Left colon (tissue), 2 donors: Measurements from ENCODE around the gene DCAF17. TPM values are rescaled to one million over a fixed set of nuclear protein-coding genes. Genes with fewer than 3 reads are reported as not detected.
"Not testable (repeated sequence)": the region's sequence is repeated elsewhere in the genome, so short reads cannot be mapped to it uniquely, and the experiment has no call there.

ENCODE experiments used
- ATAC-seq: fragments of 200-7000 bp; cut with Tn5 transposase; one replicate; pipeline ENCODE4 v1.9.1; 2020; ENCODE audit warnings: mild to moderate bottlenecking, moderate library complexity
- DNase-seq, 2 donors: peaks; one replicate each; pipeline ENCODE4 v3.0.0-alpha.2; 2020
- intact Hi-C, 2 donors: fragments of 100-400 bp; cut with DNase I in 1 of 2; cut with micrococcal nuclease in 1 of 2; formaldehyde crosslinking; loops; one replicate each; pipeline versions ENCODE4 v1.11.2 to v1.14.0; 2022; cut with DNase I, micrococcal nuclease
- total RNA-seq, 2 donors: library from RNA; stranded (reverse); fragmentation: NEBNext Ultra II Directional; extraction: Animal tissue kit (Norgen Biotek cat#: 25700); gene quantifications; one replicate each; pipeline ENCODE4 v1.2.1, GENCODE V29; 2021
- donor health status: DM: no; HTN: no; CAD: no.
- donor health status: DM: yes; HTN: yes; CAD: no.

Gene DCAF17
- total RNA-seq, 2 donors from 2014 or later, result 10.7 to 15.6 TPM

DNA sequence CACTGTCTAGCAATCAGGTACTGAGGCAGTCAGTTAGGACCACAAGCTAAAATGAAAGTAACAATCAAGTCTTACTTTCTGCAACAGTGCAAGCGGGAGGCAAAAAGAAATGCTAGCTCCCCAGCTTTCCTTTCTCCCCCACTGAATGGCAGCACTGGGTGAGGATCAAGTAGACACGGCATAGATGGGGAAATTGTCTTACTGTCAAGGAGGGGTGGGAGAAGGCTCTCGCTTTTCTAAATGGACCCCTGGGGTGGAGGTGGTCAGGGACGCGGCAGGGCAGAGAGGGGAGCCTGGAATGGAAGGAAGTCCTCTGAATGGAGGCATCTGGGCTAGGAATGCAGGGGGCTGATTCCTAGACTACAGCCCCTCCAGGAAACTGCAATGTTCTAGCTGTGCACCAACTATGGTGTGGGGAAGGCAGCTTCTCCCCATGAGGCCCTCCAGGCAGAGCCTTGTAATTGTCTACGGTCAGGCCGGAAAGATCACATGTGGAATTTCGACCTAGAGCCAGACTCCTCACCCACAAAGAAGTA lies 24.5 kb upstream of the DCAF17 start:
- ATAC-seq (no peak), DNase-seq (no peak)
- intact Hi-C loops, result no loop called here

DNA sequence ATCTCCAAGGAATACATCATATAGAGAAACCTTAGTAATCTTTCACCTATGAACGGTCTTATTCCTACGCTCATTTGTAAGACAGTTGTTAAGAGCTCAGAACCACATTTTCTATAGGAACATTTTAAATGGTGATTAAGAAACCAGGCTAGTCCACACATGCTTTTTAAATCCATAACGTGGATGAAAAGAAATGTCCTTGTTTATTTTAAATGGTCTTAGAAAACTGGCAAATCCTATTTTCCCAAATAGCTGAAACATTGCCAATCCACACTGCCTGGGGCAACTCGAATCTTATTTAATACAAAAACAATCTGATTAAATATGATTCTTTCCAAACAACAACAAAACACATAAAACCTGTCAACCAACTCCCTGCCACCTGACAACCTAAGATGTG lies 23.9 kb upstream of the DCAF17 start:
- ATAC-seq (no peak), DNase-seq (no peak)
- intact Hi-C loops, result no loop called here

DNA sequence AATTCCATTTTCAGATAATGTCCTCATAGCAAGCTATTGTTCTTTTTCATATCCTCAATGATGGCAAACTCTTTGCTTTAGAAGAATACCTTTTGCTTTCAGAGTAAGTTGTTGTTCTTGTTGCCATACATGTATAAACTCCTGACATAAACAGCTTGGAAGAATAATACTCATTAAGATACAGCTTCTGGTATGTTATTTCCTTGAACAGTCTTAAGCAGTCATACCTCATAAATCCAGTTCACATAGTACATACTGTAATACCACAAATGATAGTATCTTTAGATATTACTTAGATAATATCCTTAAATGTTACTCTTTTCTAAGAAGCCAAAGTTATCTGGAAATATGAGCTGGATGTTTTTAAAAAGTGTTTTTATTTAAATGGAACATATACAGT lies 23.4 kb upstream of the DCAF17 start:
- ATAC-seq, result no peak
- no peak for DNase-seq
- intact Hi-C loops, result no loop called here

DNA sequence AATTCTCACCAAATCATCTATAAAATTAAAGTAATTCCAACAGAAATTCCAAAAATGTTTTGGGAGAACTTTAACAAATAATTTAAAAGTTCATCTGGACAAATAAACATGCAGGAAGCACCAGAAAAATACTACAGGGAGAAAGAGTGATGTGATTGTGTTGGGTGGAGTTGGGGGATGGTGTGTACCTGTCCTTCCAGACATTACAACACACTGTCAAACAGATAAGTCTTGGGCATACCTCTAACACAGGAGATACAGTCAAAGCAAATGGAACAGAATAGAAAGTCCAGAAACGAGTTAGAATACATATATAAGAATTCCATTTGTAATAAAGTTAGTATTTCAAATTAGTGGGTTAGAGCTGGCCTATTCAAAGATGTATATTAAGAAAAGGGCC lies 22.8 kb upstream of the DCAF17 start:
- DNase-seq, result no peak
- no peak for ATAC-seq
- intact Hi-C loops, result no loop called here

DNA sequence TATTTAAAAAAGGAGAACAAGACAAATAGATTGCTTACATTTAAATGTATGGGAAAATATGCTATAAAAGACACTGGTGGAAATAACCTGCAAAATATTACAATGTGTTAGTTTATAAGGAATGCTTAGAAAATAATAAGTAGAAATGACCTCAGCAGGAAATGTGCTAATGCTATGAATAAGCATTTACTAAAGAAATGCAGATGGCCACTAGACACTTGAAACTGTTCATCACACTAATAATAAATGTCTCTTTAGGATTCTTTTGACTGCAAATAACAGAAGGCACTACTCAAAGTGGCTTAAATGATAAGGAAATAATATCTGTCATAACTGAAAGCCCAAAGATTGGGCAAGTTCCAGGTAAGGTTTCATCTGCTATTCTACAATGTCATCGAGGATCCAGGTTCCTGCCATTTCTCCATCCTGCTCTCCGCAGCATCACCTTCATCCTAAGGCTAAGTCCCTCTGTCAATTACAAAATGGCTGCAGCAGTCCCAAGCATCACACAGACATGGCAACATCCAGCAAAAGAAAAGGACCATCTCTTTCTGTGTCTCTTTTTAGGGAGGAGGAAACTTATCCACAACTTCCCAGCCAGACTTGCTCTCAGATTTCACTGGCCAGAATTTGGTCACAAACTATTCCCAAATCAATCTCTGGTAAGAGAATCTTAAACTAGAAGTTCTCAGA lies 22.1 kb upstream of the DCAF17 start:
- DNase-seq (no peak), ATAC-seq (no peak)
- intact Hi-C loops, result no loop called here

DNA sequence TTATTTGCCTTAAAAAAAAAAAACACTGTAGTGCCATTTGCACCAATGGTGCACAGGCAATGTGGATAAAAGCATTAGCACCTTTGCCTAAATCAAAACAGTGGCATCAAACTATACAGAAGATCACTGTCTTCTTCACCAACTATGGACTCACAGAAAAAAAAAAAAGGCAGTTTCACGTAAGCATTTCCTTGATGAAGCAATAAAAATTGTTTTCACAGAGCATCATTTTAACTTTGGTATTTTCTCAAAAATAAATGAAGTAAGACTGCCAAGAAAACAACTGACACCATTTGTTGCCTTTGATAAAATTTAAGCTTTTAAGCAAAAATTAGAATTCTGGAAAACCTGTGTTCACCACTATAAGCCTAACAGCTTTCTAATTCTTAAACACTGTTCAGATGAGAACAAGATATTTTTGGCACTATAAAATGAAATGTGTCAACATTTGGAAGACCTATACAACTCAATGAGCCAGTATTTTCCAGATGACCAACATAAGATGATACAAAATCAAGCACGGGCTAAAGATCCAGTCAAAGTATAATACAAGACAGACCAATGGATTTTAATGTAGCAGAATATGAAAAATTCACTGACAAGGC lies 21.4 kb upstream of the DCAF17 start:
- intact Hi-C loops, result no loop called here
- DNase-seq (no peak), ATAC-seq (no peak)

DNA sequence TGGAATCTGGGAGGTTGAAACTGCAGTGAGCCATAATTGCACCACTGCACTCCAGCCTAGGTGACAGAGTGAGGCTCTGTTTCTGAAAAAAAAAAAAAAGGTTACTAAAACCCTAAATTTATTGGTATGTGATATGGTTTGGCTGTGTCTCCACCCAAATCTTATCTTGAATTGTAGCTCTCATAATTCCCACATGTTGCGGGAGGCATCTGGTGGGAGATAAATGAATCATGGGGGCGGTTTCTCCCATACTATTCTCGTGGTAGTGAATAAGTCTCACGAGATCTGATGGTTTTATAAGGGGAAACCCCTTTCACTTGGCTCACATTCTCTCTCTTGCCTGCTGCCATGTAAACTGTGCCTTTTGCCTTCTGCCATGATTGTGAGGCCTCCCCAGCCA lies 19.4 kb upstream of the DCAF17 start:
- intact Hi-C loops, result loop anchor here in 1 of 2 donors (5.0 kb wide), 1 partner anchor 442 kb away; no protein-coding TSS in a partner anchor
- not testable (repeated sequence) for ATAC-seq, DNase-seq

DNA sequence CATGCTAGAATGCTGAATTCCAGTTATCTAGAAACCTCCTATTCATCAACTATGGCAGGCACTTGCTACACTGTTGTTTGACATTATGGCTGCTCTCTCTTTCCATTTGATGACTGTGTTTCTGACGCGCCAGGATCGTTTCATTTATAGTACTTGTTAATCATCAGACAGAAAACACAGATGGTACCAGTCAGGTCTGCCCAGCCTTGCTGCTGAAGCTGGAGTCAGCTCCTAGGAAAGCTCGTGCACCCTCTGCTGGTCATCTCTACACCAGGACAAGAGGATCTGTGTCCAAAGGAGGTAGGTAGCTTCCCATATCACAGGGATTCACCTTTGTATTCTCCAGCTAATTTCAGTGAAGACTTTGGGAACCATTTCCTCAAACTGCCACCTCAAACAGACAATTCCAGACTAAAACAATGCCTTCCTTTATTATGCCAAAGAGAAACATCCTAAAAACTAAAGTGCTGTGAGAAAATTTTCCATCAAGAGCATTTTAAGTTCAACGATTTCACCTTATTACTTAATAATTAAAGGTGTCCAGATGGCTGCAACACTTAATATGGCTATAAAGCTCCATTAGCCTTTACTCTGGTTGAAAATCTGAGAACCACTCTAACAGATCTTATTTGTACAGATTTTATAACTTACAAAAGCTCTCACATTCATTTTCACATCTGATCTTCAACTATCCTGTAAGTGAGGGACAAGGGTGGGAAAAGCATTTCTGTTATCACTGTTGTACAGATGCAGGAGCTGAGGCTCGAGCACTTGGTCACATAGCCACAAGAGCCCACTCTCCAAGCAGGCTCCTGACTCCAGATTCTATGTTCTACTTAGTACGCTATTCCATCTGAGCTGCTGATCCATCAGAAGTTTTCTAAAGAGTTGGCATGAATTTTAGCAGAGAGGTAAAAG lies 17.8 kb upstream of the DCAF17 start:
- ATAC-seq (peak; percentile 100), DNase-seq (peak; percentile 93 to 96)
- intact Hi-C loops, result loop anchor here in 1 of 2 donors (5.0 kb wide), 1 partner anchor 444 kb away; no protein-coding TSS in a partner anchor

DNA sequence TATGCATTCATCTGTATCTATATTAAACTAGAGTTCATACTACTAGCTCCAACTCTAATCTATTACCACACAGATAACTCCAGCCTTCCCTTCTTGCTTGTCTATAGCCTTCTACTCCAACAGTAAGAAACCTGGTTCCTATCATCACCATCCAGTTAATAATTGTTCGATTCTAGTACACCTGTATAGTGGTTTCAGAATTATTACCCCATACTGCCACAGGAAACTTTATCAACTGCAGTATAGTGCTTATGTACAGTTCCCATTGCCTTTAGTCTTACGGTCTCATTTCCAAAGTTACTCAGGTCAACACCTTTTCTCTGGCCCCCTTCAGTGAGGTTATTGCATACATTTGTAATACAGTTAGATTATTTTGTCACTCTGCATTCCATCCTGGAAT lies 14.7 kb upstream of the DCAF17 start:
- DNase-seq (no peak), ATAC-seq (no peak)
- intact Hi-C loops, result loop anchor here in 1 of 2 donors (5.0 kb wide), 1 partner anchor 447 kb away; no protein-coding TSS in a partner anchor

DNA sequence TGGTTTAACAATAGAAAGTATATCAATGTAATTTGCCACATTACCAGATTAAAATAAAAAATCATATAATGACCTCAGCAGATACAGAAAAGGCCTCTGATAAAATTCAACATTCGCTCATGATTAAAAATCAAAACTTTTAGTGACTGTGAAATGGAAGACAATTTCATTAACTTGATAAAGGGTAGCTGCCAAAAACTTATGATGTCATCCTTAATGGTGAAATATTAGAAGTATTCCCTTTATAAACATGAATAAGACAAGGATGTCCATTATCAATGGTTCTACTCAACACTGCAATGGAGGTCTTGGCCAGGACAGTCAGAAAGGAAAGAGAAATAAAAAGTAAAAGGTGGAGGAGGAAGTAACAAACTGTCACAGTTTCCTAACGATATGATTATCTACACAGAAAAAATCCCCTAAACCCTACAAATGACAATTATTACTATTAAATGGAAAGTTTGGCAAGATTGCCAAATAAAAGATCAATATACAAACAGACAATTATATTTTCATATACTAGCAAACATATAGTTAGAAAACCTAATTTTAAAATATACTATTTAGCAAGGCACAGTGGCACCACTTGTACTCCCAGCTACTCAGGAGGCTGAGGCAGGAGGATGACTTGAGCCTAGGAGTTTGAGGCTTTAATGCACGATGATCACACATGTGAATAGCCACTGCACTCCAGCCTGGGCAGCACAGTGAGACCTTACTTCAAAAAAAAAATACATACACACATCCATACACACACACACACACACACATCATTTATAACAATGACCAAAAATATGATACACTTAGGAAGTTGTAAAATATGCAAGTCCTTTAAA lies 13.1 kb upstream of the DCAF17 start:
- DNase-seq (no peak), ATAC-seq (no peak)
- intact Hi-C loops, result loop anchor here in 1 of 2 donors (10.0 kb wide), 1 partner anchor 246 kb away; no protein-coding TSS in a partner anchor

DNA sequence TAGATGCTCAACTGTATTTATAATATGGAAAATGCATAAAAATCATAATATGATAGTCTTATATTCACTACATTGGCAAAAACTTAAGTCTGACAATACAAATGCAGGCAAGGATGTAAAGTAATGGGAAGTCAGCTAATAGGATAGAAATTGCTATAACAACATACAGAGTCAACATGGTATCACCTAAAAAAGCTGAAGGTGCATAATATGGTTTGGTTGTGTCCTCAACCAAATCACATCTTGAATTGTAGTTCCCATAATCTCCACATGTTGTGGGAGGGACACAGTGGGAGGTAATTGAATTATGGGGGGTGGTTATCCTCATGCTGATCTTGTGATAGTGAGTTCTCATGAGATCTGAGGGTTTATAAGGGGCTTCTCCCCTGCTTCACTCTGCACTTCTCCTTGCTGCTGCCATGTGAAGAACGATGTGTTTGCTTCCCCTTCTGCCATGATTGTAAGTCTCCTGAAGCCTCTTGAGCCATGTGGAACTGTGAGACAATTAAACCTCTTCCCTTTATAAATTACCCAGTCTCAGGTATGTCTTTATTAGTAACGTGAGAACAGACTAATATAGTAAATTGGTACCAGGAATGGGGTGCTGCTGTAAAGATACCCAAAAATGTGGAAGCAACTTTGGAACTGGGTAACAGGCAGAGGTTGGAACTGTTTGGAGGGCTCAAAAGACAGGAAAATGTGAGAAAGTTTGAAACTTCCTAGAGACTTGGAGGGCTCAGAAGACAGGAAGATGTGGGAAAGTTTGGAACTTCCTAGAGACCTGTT lies 11.1 kb upstream of the DCAF17 start:
- not testable (repeated sequence) for ATAC-seq, DNase-seq
- intact Hi-C loops, result loop anchor here in 1 of 2 donors (10.0 kb wide), 1 partner anchor 248 kb away; no protein-coding TSS in a partner anchor

DNA sequence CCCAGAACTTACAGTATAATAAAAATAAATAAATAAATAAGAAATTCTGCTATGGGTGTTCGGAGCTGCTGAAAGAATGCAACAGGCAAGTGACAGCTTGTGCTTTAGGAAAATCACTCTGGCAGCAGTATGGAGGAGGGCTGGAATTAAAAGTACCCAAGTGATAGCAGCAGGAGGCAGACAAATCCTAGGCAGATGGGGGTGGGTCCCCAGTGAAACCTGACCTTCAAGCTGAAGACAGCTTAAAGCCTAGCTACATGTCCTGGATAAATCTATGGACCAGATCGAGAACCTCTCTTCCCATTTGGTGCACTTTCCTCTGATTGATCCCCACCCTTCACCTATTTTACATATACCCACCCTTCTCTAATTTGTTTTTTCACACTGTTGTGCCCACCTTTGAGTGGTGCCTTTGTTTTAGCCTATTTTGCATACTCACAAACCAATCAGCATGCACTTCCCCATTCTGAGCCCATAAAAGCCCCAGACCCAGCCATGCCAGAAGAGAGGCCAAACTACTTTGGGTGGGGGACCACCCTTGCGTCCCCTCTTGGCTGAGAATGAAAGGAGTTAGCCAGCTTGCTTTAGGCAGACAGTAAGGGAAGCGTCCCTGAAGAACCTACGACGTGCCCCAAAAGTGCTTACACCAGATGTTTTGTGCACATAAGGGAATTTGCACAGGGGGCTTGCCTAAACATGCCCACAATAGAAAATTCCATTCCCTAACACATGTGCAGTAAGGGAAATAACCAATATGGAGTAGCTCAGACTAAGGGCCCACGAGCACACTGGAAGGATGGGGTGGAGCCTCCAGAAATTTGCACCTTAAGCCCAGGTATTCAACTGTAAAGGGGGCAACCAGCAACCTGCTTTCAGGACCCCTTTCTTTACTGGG lies 3.3 kb upstream of the DCAF17 start:
- intact Hi-C loops, result no loop called here
- no peak for ATAC-seq
- DNase-seq, result no peak

DNA sequence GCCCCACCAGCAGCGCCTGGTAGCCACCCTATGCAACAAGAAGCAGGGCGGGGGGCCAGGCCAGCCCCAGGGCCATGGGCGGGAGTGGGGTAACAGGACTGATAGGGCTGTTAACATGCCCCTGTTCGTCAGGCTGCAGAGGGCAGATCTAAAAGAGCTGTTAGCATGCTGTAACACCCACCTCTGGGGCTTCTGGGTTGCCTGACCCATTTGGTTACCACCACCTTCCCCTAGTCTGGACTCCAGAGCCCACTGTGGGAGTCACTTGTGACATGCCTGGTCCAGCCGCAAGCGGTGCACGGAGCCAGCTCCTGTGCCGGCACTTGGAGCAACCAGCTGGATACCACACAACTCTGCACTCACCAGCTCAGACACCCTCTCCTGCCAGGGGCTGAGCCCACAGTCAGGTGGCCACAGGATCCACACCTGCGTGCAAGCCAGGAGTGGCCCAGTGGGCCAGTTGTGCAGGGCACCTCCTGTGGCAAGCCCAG lies 2.3 kb upstream of the DCAF17 start:
- intact Hi-C loops, result no loop called here

DNA sequence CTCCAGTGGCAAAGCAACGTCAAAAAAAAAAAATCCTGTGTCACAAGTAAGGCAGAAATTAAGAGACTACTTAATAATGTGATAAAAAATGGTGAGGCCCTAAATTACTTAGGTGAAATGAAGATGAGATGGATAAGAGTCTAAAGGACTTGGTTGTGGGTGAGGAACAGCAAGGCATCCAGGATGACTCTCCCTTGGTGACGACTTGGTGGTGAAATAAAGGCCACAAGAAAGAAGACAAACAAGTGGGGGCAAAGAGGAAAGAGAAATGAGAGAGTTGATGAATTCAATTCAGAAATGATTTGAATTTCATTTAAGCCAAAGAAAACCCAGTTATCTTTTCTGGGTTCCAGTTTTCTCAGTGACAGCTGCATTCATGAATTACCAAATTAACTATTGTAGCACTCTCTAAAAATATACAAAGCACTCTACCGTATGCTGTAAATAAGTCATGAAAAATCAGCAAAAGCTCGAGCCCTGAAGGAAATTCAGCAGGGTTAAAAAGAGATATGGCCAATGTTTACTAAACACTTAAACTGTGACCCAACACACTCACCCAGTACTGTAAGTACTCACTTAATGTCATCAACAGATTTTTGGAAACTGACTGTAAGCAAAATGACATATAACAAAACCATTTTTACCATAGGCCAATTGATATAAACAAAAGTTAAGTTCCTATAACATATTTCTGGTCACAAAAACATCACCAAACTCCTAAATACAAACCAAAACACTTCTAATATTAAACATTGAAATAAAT lies 1.6 kb upstream of the DCAF17 start:
- intact Hi-C loops, result no loop called here
- no peak for DNase-seq

More for the DNA sequence above, 2.3 kb upstream of the DCAF17 start:
- DNase-seq (peak in 1 of 2 donors; percentile 15), ATAC-seq (no peak)

DNA sequence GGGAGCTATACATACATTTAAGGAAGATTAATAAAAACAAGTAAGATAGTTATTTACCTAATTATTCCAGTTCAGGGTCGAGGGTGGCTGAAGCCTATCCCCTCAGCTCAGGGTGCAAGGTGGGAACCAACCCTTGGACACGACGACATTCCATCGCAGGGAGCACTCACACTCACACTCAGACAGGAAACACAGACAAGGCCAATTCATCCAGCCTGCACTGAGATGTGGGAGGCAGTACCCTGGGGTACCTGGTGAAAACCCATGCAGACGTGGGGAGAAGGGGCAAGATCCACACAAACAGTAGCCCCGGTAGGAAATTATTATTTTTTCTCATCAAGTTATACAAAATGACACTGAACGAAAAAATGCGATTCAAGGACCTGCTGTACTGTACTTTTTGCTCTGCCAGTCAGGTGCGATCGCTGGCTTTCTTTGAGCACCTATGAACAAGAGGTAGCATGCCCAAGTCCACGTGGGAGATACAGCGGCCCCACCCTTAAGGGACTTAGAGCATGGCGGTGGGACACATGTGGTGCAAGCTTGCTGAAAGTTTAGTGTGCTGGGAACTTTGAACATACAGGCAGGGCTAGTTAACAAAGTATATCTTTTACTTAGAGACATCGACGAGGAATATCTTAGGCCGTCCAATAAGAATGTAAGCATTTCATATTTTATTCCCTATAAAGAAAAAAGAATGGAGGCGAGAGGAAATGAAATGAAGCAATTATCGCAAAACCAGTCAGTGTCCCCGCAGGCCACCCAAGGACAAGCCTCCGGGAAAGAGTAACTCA lies 860 bp upstream of the DCAF17 start:
- intact Hi-C loops, result no loop called here
- peak; percentile 56 for ATAC-seq
- peak; percentile 66 to 79 for DNase-seq

More for the DNA sequence above, 1.6 kb upstream of the DCAF17 start:
- ATAC-seq, result no peak
